GM23248 (cell line): ENCODE data around the gene ANKDD1A.

ENCODE experiments used
- EZH2 ChIP-seq: fragments of 200-600 bp; sonication (generic); IDR thresholded peaks from 2 replicates; pipeline ENCODE4 v1.6.1; 2018; ENCODE audit warnings: antibody characterized with exemption, mild to moderate bottlenecking; ENCODE audit not compliant: insufficient read depth, poor library complexity, severe bottlenecking
- EZH2phosphoT487 ChIP-seq: fragments of 200-600 bp; sonication (generic); IDR thresholded peaks from 2 replicates; pipeline ENCODE4 v1.6.1; 2018; ENCODE audit warnings: antibody characterized with exemption, moderate library complexity, mild to moderate bottlenecking, low read depth; ENCODE audit not compliant: insufficient read depth

DNA sequence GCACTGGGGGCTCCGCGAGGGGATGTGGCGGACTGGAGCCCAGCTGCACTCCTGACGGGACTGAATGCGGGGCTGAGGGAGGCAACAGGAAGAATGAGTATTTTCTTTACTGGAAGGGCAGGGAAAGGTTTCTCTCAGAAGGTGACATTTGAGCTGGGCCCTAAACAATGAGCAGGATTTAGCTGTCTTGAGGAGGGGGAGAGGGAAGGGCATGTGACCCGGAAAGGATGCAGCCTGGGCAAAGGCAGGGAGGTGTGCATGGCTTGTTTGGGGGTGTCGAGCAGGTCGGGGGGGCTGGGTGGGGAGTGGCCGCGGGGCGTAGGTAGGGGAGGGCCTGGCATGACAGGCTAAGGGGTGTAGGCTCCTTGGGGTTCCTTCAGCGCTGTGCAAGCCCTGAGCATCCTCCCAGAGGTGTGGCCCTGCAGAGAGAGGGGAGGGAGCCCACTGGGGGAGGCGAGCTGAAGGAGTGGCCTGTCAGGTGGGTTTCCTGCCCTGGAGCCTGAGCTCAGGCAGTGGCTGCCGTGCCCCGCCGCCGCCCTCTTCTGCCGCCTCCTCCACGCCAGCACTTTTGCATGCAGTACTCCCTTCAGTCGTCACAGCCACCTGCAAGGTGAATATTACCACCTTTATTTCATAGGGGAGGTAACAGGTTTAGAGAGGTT is 17.2 kb upstream of the ANKDD1A start:
- TF ChIP-seq EZH2: no peak
- no peak for TF ChIP-seq EZH2phosphoT487
